ENCODE data around the gene CDC5L.

CDC5L gene

GRCh38 chr6:44373787-44374186, 13.7 kb upstream of the CDC5L start:
- no peak for DNase-seq (ENCODE audit: low read depth in 3 of 3)

GRCh38 chr6:44375071-44375470, 12.4 kb upstream of the CDC5L start:
- DNase-seq (ENCODE audit: low read depth in 3 of 3), result no peak

- no peak for DNase-seq (ENCODE audit: low read depth in 3 of 3)
These were observed 10.0 kb upstream of the CDC5L start for GRCh38 chr6:44377484-44377883.

- no peak for DNase-seq (ENCODE audit: low read depth in 3 of 3)
These were observed 9.5 kb upstream of the CDC5L start for GRCh38 chr6:44377971-44378370.

- DNase-seq (ENCODE audit: low read depth in 3 of 3), result no peak
These were observed 5.8 kb upstream of the CDC5L start for GRCh38 chr6:44381739-44382138.

GRCh38 chr6:44386364-44386928, 1.1 kb upstream of the CDC5L start:
- DNase-seq (ENCODE audit: low read depth in 3 of 3), result no peak

GRCh38 chr6:44386929-44387345, 569 bp upstream of the CDC5L start:
- no peak for DNase-seq (ENCODE audit: low read depth in 3 of 3)

GRCh38 chr6:44388135-44388487, 605 bp downstream of the CDC5L start:
- DNase-seq (ENCODE audit: low read depth in 3 of 3), result no peak

GRCh38 chr6:44388887-44389286, 1.4 kb downstream of the CDC5L start:
- no peak for DNase-seq (ENCODE audit: low read depth in 3 of 3)

- no peak for DNase-seq (ENCODE audit: low read depth in 3 of 3)
These were observed 2.7 kb downstream of the CDC5L start for GRCh38 chr6:44390158-44390683.

GRCh38 chr6:44395501-44395900, 8.0 kb downstream of the CDC5L start:
- no peak for DNase-seq (ENCODE audit: low read depth in 3 of 3)

- DNase-seq (ENCODE audit: low read depth in 3 of 3), result no peak
These were observed 9.5 kb downstream of the CDC5L start for GRCh38 chr6:44396968-44397367.

- DNase-seq (ENCODE audit: low read depth in 3 of 3), result no peak
These were observed 10.1 kb downstream of the CDC5L start for GRCh38 chr6:44397424-44398164.

GRCh38 chr6:44399991-44400390, 12.5 kb downstream of the CDC5L start:
- no peak for DNase-seq (ENCODE audit: low read depth in 3 of 3)

GRCh38 chr6:44400572-44400971, 13.1 kb downstream of the CDC5L start:
- no peak for DNase-seq (ENCODE audit: low read depth in 3 of 3)

- DNase-seq (ENCODE audit: low read depth in 3 of 3), result no peak
These were observed 13.6 kb downstream of the CDC5L start for GRCh38 chr6:44401138-44401537.

GRCh38 chr6:44404022-44404714, 16.7 kb downstream of the CDC5L start:
- no peak for DNase-seq (ENCODE audit: low read depth in 3 of 3)

- DNase-seq (ENCODE audit: low read depth in 3 of 3), result no peak
These were observed 17.2 kb downstream of the CDC5L start for GRCh38 chr6:44404715-44405099.

GRCh38 chr6:44407951-44408670, 20.6 kb downstream of the CDC5L start:
- no peak for DNase-seq (ENCODE audit: low read depth in 3 of 3)

- no peak for DNase-seq (ENCODE audit: low read depth in 3 of 3)
These were observed 21.8 kb downstream of the CDC5L start for GRCh38 chr6:44409207-44409794.

GRCh38 chr6:44410363-44410762, 22.9 kb downstream of the CDC5L start:
- DNase-seq (ENCODE audit: low read depth in 3 of 3), result no peak

GRCh38 chr6:44411141-44411540, 23.6 kb downstream of the CDC5L start:
- no peak for DNase-seq (ENCODE audit: low read depth in 3 of 3)

Measured in stimulated activated CD4-positive, alpha-beta T cell treated with anti-CD3 and anti-CD28 coated beads, TNF-alpha, amount 100 ng/mL, for 4 hours (primary cell).